ENCODE measurements around the gene LYZL6. TPM values are rescaled to one million over a fixed set of nuclear protein-coding genes. Genes with fewer than 3 reads are reported as not detected.

Gene LYZL6
- total RNA-seq, 1 donor from 2014 or later, result not detected

DNA sequence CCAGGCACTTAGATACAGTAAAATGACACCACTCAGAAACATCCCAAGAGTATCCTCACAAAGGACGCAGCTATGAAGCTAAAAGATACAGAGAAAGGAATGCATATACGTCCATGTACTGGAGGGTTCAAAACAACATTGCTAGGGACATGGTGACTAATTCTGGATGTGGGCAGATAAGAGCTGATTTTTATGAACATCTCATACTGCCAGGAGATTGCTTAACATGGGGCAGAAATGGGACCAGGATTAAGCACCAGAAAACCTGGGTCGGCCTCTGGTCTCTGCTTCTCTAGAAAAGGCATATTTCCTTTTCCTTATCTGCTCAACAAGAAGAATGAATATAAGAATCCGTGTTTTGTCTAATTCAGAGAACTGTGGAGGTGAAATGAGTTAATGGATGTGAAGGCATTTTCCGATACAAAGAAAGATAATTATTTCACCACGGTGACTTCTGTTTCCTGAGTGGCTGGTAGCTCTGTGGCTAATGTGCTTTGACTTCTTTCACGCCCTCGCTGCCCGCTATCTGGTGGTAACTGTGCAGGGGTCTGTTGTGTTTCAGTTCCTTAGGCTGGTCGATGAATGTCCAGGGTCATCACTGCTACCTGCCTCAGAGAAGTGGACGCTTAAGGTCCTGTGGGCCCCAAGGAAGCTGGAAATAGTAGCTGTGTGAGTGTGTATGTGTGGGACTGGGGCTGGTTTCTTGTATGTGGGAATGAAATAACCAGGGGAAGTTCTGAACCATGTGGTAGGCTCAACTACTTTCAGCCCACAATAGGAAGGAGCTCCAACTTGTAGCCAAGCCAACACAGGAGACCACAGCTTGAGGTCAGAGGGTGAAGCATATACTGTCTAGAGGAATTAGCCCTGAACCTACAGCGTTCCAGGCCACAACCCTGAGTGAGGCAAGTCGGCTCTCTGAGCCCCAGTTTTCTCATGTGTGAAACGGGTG is 47.6 kb downstream of the LYZL6 start:
- DNase-seq, result no peak
- Mint-ChIP-seq H3K27me3 (ENCODE audit: unreplicated experiment) (peaks cover 3% of the 10 kb centered on the region), H3K9me3 (ENCODE audit: unreplicated experiment) (no peaks in the 10 kb centered on the region), H3K4me3 (ENCODE audit: unreplicated experiment) (no peak overlapping the region), H3K27ac (ENCODE audit: unreplicated experiment) (no peak overlapping the region), H3K4me1 (ENCODE audit: low read depth, unreplicated experiment) (peaks cover 3% of the 10 kb centered on the region), H3K36me3 (ENCODE audit: unreplicated experiment) (no peaks in the 10 kb centered on the region)
- TF ChIP-seq, protein P1, sequence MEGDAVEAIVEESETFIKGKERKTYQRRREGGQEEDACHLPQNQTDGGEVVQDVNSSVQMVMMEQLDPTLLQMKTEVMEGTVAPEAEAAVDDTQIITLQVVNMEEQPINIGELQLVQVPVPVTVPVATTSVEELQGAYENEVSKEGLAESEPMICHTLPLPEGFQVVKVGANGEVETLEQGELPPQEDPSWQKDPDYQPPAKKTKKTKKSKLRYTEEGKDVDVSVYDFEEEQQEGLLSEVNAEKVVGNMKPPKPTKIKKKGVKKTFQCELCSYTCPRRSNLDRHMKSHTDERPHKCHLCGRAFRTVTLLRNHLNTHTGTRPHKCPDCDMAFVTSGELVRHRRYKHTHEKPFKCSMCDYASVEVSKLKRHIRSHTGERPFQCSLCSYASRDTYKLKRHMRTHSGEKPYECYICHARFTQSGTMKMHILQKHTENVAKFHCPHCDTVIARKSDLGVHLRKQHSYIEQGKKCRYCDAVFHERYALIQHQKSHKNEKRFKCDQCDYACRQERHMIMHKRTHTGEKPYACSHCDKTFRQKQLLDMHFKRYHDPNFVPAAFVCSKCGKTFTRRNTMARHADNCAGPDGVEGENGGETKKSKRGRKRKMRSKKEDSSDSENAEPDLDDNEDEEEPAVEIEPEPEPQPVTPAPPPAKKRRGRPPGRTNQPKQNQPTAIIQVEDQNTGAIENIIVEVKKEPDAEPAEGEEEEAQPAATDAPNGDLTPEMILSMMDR (IDR thresholded peaks at IDR 0.05; ENCODE audit: partially characterized antibody, unreplicated experiment), result no peak

DNA sequence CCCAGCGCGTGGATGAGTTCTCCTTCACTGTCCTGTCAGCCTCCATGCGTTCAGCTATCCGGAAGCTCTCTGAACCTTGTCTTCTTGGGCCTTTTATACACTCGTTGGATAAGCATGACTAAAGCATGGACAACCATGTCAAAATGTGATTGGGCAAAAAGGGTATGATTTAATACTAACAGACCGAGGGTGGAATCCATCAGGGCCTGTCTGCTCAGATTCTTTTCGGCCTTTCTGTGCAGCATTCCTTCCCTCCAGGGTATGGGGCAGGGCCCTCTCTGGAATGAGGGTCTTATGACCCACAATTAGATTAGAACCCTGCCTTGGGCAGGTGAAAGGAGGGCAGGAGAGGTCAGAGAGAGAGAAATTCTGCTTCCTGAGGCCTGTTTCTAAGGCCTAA is 49.3 kb downstream of the LYZL6 start:
- TF ChIP-seq, protein P1 (IDR thresholded peaks at IDR 0.05; ENCODE audit: partially characterized antibody, unreplicated experiment), result no peak
- Mint-ChIP-seq H3K27me3 (ENCODE audit: unreplicated experiment) (no peaks in the 10 kb centered on the region), H3K4me1 (ENCODE audit: low read depth, unreplicated experiment) (no peaks in the 10 kb centered on the region), H3K36me3 (ENCODE audit: unreplicated experiment) (no peaks in the 10 kb centered on the region), H3K27ac (ENCODE audit: unreplicated experiment) (no peak overlapping the region), H3K4me3 (ENCODE audit: unreplicated experiment) (no peak overlapping the region), H3K9me3 (ENCODE audit: unreplicated experiment) (no peaks in the 10 kb centered on the region)
- DNase-seq, result no peak

DNA sequence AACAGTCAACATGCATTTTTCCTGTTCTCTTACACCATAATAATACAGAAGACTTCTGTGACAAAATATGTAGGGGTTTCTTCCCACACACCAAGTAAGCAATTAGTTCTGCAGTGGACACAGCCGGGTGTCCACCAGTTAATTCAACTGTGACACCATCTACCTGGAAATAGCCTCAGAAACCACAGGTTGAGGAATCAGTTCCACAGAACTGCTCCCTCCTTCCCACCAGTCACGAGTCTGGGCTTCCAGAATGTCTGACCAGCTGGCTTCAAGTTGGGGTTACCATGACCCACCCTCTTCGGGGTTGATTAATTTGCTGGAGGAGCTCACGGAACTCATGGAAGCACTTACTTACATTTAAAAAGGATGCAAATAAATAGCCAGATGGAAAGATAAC is 49.8 kb downstream of the LYZL6 start:
- DNase-seq, result no peak
- H3K27me3 Mint-ChIP-seq (ENCODE audit: unreplicated experiment), result no peaks in the 10 kb centered on the region
- H3K27ac Mint-ChIP-seq (ENCODE audit: unreplicated experiment), result no peak overlapping the region
- TF ChIP-seq, protein P1 (IDR thresholded peaks at IDR 0.05; ENCODE audit: partially characterized antibody, unreplicated experiment), result no peak
- H3K4me3 Mint-ChIP-seq (ENCODE audit: unreplicated experiment), result no peak overlapping the region
- no peaks in the 10 kb centered on the region for H3K4me1 Mint-ChIP-seq (ENCODE audit: low read depth, unreplicated experiment)
- no peaks in the 10 kb centered on the region for H3K36me3 Mint-ChIP-seq (ENCODE audit: unreplicated experiment)
- no peaks in the 10 kb centered on the region for H3K9me3 Mint-ChIP-seq (ENCODE audit: unreplicated experiment)

DNA sequence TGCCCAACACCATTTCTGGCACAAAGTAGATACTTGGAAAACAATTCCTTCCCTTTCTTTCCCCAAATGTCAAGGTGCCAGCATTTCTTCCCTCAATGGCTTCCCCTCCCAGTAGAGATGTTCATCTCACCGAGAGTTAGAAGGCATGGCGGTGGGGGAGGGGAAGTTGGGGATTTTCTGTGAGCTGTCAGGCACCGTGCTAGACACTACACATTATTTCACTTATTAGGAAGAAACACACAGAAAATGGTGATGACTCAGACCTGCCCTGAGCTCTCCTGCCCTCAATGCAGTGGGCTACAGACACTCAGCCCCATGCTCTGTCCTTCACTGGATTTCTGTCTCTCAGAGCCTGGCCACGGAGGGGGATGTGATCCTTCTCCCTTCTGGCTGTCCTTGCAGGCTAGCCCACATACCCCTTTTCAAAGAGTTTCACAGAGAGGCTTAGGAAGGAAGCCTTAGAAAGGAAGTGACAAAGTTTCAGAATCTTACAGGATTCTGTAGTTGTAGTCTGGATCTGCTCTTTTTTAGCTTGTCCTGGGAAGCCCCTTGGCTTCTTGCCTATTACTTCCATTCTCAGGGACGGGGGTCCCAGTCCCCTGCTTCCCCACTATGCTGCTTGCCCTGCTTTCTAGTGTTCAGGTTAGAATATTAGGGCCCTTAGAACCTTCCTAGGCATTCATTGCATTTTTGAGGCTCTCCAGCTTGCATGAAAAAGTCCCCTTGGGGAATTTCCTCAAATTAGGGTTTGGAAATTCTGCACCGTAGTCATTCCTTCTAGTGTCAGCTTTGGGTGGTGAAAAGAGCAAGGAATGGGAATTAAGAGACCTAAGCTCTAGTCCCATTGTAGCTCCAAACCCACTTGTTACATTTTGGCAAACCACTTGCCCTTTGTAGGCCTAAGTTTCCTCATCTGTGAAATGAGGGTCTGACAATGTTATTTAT is 51.1 kb downstream of the LYZL6 start:
- Mint-ChIP-seq H3K27me3 (ENCODE audit: unreplicated experiment) (no peaks in the 10 kb centered on the region), H3K9me3 (ENCODE audit: unreplicated experiment) (no peaks in the 10 kb centered on the region), H3K36me3 (ENCODE audit: unreplicated experiment) (no peaks in the 10 kb centered on the region), H3K4me3 (ENCODE audit: unreplicated experiment) (no peak overlapping the region), H3K4me1 (ENCODE audit: low read depth, unreplicated experiment) (peaks cover 4% of the 10 kb centered on the region), H3K27ac (ENCODE audit: unreplicated experiment) (no peak overlapping the region)
- DNase-seq, result no peak
- TF ChIP-seq, protein P1 (IDR thresholded peaks at IDR 0.05; ENCODE audit: partially characterized antibody, unreplicated experiment), result no peak
